Uterus (tissue), 4 donors: Measurements from ENCODE around the gene THSD8. TPM values are rescaled to one million over a fixed set of nuclear protein-coding genes. Genes with fewer than 3 reads are reported as not detected.
A peak's percentile ranks its signal among the peaks of the same experiment; 100 is the strongest.

Experiments used
- DNase-seq, 2 donors: peaks; one replicate each; pipeline ENCODE4 v3.0.0-alpha.2; 2019 to 2020
- H3K27ac ChIP-seq, 2 donors: fragments of 200-600 bp; sonication (generic); 1 replicate in 1 of 2; 2 replicates in 1 of 2; pipeline ENCODE4 v1.5.1; 2016 to 2018
- H3K27me3 ChIP-seq, 2 donors: fragments of 200-600 bp; sonication (generic); one replicate each; pipeline ENCODE4 v1.5.1; 2018 to 2019; ENCODE audit warnings: control low read depth in 1 of 2
- H3K36me3 ChIP-seq, 2 donors: fragments of 200-600 bp; sonication (generic); one replicate each; pipeline ENCODE4 v1.5.1; 2019; ENCODE audit warnings: control low read depth in 1 of 2
- H3K4me1 ChIP-seq, 2 donors: fragments of 200-600 bp; sonication (generic); one replicate each; pipeline ENCODE4 v1.5.1; 2018 to 2019; ENCODE audit warnings: control low read depth in 1 of 2
- H3K4me3 ChIP-seq, 2 donors: fragments of 200-600 bp; sonication (generic); 1 replicate in 1 of 2; 2 replicates in 1 of 2; pipeline ENCODE4 v1.5.1; 2018 to 2019; ENCODE audit warnings: mild to moderate bottlenecking in 1 of 2
- H3K9me3 ChIP-seq, 2 donors: fragments of 200-600 bp; sonication (generic); one replicate each; pipeline ENCODE4 v1.5.1; 2019; ENCODE audit warnings: control low read depth in 1 of 2
- CTCF ChIP-seq, 4 experiments: fragments of 200-600 bp in 2 of 4; fragments of 450-650 bp in 2 of 4; sonication (generic) in 2 of 4; IDR thresholded peaks; one replicate each; pipeline ENCODE4 v1.5.1; 2016 to 2019; ENCODE audit warnings: antibody characterized with exemption in 4 of 4, mild to moderate bottlenecking in 2 of 4, moderate library complexity in 1 of 4
- POLR2A ChIP-seq, 2 donors: fragments of 450-650 bp; IDR thresholded peaks; one replicate each; pipeline ENCODE4 v1.6.1; 2016; ENCODE audit warnings: antibody characterized with exemption in 2 of 2, mild to moderate bottlenecking in 1 of 2, moderate library complexity in 1 of 2
- intact Hi-C: fragments of 100-400 bp; cut with DNase I; formaldehyde crosslinking; loops from one replicate; pipeline ENCODE4 v1.15.1; 2023; ENCODE audit warnings: low total_unique reads
- total RNA-seq, 4 donors: library from RNA; depleted of rRNA in 3 of 4; stranded (reverse); fragments of >200 nt in 3 of 4; gene quantifications; one replicate each; pipeline versions ENCODE4 v1.1.0 to v1.2.4, GENCODE V29; 2014 to 2023
- donor health status: DM: yes; HTN: yes; CAD: no.

The THSD8 gene
- total RNA-seq, 4 donors from 2014 or later = 4.1 TPM; not detected in 3

GRCh38 chr19:12789098-12789903 lies 12.6 kb upstream of the THSD8 start:
- intact Hi-C loops = no loop called here
- no peak for TF ChIP-seq CTCF (IDR thresholded peaks at IDR 0.05)
- TF ChIP-seq POLR2A (IDR thresholded peaks at IDR 0.05) = no peak
- H3K27ac ChIP-seq = peak overlapping the region; percentile 98 to 100
- peak overlapping the region; percentile 84 to 87 for H3K4me3 ChIP-seq
- peak in 1 of 2 donors; percentile 62 for DNase-seq
- no peaks in the 10 kb centered on the region for H3K9me3 ChIP-seq
- H3K27me3 ChIP-seq = no peaks in the 10 kb centered on the region
- H3K36me3 ChIP-seq = no peaks in the 10 kb centered on the region
- peaks cover 0 to 10% of the 10 kb centered on the region in 2 donors for H3K4me1 ChIP-seq

- Histone ChIP-seq H3K4me3 (peak overlapping the region; percentile 84 to 87), H3K4me1 (peaks cover 0 to 10% of the 10 kb centered on the region in 2 donors), H3K36me3 (no peaks in the 10 kb centered on the region), H3K27ac (peak overlapping the region; percentile 98 to 100), H3K27me3 (no peaks in the 10 kb centered on the region), H3K9me3 (no peaks in the 10 kb centered on the region)
- peak; percentile 97 to 98 for DNase-seq
- intact Hi-C loops = no loop called here
- TF ChIP-seq CTCF (IDR thresholded peaks at IDR 0.05) = peak in 1 of 4 experiments; percentile 18
- TF ChIP-seq POLR2A (IDR thresholded peaks at IDR 0.05) = peak; percentile 92 to 94
Observed at GRCh38 chr19:12789904-12790619, 11.8 kb upstream of the THSD8 start.

- peak in 1 of 2 donors; percentile 46 for DNase-seq
- peaks cover 0 to 10% of the 10 kb centered on the region in 2 donors for H3K4me1 ChIP-seq
- H3K36me3 ChIP-seq = no peaks in the 10 kb centered on the region
- TF ChIP-seq CTCF (IDR thresholded peaks at IDR 0.05) (no peak), POLR2A (IDR thresholded peaks at IDR 0.05) (no peak)
- H3K9me3 ChIP-seq = no peaks in the 10 kb centered on the region
- peak overlapping the region; percentile 84 to 87 for H3K4me3 ChIP-seq
- H3K27ac ChIP-seq = peak overlapping the region; percentile 98 to 100
- intact Hi-C loops = no loop called here
- H3K27me3 ChIP-seq = no peaks in the 10 kb centered on the region
Observed at GRCh38 chr19:12790628-12791344, 11.1 kb upstream of the THSD8 start.

GRCh38 chr19:12791345-12792050 lies 10.4 kb upstream of the THSD8 start, which contains the start of gene JUNB:
Gene JUNB (plus strand): TSS chr19:12791486. CDS start chr19:12791772, 286 bp downstream.
- intact Hi-C loops = loop anchor here (2.0 kb wide), 1 partner anchor 15 kb away; no protein-coding TSS in a partner anchor
- Histone ChIP-seq H3K27me3 (no peaks in the 10 kb centered on the region), H3K27ac (peak within 1 kb of the TSS; percentile 98 to 100), H3K4me3 (peak within 1 kb of the TSS; percentile 84 to 87), H3K9me3 (no peaks in the 10 kb centered on the region), H3K4me1 (peaks cover 0 to 10% of the 10 kb centered on the region in 2 donors), H3K36me3 (no peaks in the 10 kb centered on the region)
- DNase-seq = peak; percentile 97
- peak in 1 of 4 experiments; percentile 19 for TF ChIP-seq CTCF (IDR thresholded peaks at IDR 0.05)
- peak; percentile 100 for TF ChIP-seq POLR2A (IDR thresholded peaks at IDR 0.05)
